K562 (cell line): ENCODE results near the gene PRDM8. TPM values are rescaled to one million over a fixed set of nuclear protein-coding genes. Genes with fewer than 3 reads are reported as not detected.

Source experiments
- CBFB ChIP-seq: sonication (generic); formaldehyde crosslinking; IDR thresholded peaks from 2 replicates; pipeline ENCODE4 v1.4.0; 2020; ENCODE audit warnings: mild to moderate bottlenecking, missing genetic modification reagents
- ELF1 ChIP-seq: fragments of 200-800 bp; sonication (Bioruptor generic); IDR thresholded peaks from 2 replicates; pipeline ENCODE4 v1.6.1; 2016; ENCODE audit warnings: missing genetic modification characterization, missing compliant biosample characterization
- ESRRA ChIP-seq: fragments of 450-650 bp; IDR thresholded peaks from 2 replicates; pipeline ENCODE4 v1.6.1; 2014; ENCODE audit warnings: low read depth, mild to moderate bottlenecking, moderate library complexity, borderline replicate concordance
- GTF2E2 ChIP-seq: fragments of 200-800 bp; sonication (Bioruptor generic); IDR thresholded peaks from 2 replicates; pipeline ENCODE4 v1.6.1; 2016; ENCODE audit warnings: missing genetic modification characterization, missing compliant biosample characterization
- TGIF2 ChIP-seq: sonication (generic); formaldehyde crosslinking; IDR thresholded peaks from 2 replicates; pipeline ENCODE4 v1.8.1; 2022; ENCODE audit warnings: mild to moderate bottlenecking, missing genetic modification reagents, moderate library complexity
- ZBTB17 ChIP-seq: fragments of 450-650 bp; formaldehyde crosslinking; IDR thresholded peaks from 2 replicates; pipeline ENCODE4 v1.4.0; 2020; ENCODE audit warnings: mild to moderate bottlenecking
- ZNF76 ChIP-seq: fragments of 250-450 bp; sonication (Bioruptor Pico); IDR thresholded peaks from 2 replicates; pipeline ENCODE4 v1.4.0; 2020; ENCODE audit warnings: mild to moderate bottlenecking, moderate library complexity, borderline replicate concordance
- polyA plus RNA-seq, 8 experiments: library from polyadenylated mRNA; depleted of rRNA in 4 of 8; stranded (reverse) in 5 of 8; unstranded in 3 of 8; fragments of >200 nt; fragmentation: Nextera tagmentation in 2 of 8; fragmentation: Illumina TruSeq in 1 of 8; extraction: Ambion mirVana in 2 of 8; extraction: Trizol in 1 of 8; gene quantifications; 2 replicates each; pipeline versions ENCODE4 v1.2.1 to v1.2.3, GENCODE V29; 2011 to 2014; ENCODE audit warnings: inconsistent platforms in 1 of 8, missing spikeins in 1 of 8
- total RNA-seq, 7 experiments: library from RNA; depleted of rRNA in 6 of 7; stranded (reverse); fragments of >200 nt in 6 of 7; fragmentation: Illumina TruSeq in 2 of 7; extraction: Trizol in 2 of 7; gene quantifications; 2 replicates each; pipeline versions ENCODE4 v1.2.1 to v1.2.3, GENCODE V29; 2011 to 2021; ENCODE audit warnings: low replicate concordance in 1 of 7
- TF ChIP-seq, protein P1 (sequence below): IDR thresholded peaks from 3 replicates; pipeline ENCODE4 v1.6.1; 2011; ENCODE audit warnings: borderline replicate concordance, mild to moderate bottlenecking, moderate library complexity; ENCODE audit not compliant: insufficient read length; ENCODE audit errors: extremely low read depth
- TF ChIP-seq, protein P2 (sequence below): fragments of 450-650 bp; formaldehyde crosslinking; IDR thresholded peaks from 2 replicates; pipeline ENCODE4 v1.4.0; 2022; ENCODE audit warnings: mild to moderate bottlenecking, moderate library complexity
- TF ChIP-seq, protein P3 (sequence below): IDR thresholded peaks from 3 replicates; pipeline ENCODE4 v1.6.1; 2011; ENCODE audit warnings: borderline replicate concordance, mild to moderate bottlenecking; ENCODE audit not compliant: insufficient read length, insufficient read depth
- TF ChIP-seq, protein P4 (sequence below): fragments of 250-450 bp; sonication (Bioruptor Pico); IDR thresholded peaks from 2 replicates; pipeline ENCODE4 v1.4.0; 2020; ENCODE audit warnings: mild to moderate bottlenecking, moderate library complexity

The PRDM8 gene
- total and polyA plus RNA-seq, 9 of the 15 experiments (the other 6 are each of a cell fraction or from before 2014, with no cell fraction given): 0.40 TPM; not detected in 8

DNA sequence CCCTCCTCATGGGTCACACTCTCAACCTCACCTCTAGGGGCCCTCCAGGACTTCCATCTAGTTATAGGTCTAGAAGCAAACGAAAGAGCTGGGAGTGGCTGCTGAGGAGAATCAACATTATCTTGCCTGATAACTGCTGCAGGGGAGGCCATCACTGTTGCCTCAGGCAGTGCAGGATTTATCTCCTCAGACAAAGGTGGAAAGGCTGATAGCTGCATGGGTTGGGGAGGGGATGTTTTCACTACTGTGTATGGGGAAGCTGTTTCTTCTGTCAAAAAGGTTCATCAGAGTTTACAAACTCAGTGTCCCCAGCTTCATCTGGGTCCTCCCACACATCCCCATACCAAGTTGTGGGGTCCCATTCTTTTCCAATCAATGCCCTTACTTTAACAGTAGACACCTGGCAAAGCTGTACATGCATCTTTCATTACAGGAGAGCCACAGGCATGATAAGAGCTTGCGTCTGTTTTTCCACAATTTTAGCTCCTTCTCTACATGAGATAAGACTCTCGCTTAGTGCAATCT, 17.6 kb upstream of the PRDM8 start (continued):
- TF ChIP-seq, protein P1, sequence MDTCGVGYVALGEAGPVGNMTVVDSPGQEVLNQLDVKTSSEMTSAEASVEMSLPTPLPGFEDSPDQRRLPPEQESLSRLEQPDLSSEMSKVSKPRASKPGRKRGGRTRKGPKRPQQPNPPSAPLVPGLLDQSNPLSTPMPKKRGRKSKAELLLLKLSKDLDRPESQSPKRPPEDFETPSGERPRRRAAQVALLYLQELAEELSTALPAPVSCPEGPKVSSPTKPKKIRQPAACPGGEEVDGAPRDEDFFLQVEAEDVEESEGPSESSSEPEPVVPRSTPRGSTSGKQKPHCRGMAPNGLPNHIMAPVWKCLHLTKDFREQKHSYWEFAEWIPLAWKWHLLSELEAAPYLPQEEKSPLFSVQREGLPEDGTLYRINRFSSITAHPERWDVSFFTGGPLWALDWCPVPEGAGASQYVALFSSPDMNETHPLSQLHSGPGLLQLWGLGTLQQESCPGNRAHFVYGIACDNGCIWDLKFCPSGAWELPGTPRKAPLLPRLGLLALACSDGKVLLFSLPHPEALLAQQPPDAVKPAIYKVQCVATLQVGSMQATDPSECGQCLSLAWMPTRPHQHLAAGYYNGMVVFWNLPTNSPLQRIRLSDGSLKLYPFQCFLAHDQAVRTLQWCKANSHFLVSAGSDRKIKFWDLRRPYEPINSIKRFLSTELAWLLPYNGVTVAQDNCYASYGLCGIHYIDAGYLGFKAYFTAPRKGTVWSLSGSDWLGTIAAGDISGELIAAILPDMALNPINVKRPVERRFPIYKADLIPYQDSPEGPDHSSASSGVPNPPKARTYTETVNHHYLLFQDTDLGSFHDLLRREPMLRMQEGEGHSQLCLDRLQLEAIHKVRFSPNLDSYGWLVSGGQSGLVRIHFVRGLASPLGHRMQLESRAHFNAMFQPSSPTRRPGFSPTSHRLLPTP: no peak
- TF ChIP-seq CBFB (CRISPR knock-in tag) (no peak), GTF2E2 (no peak), ESRRA (no peak), ZBTB17 (CRISPR knock-in tag) (no peak), TGIF2 (no peak), ELF1 (tag) (no peak), ZNF76 (CRISPR knock-in tag) (no peak)
- TF ChIP-seq, protein P2, sequence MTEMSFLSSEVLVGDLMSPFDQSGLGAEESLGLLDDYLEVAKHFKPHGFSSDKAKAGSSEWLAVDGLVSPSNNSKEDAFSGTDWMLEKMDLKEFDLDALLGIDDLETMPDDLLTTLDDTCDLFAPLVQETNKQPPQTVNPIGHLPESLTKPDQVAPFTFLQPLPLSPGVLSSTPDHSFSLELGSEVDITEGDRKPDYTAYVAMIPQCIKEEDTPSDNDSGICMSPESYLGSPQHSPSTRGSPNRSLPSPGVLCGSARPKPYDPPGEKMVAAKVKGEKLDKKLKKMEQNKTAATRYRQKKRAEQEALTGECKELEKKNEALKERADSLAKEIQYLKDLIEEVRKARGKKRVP (CRISPR knock-in tag): no peak
- TF ChIP-seq, protein P3, sequence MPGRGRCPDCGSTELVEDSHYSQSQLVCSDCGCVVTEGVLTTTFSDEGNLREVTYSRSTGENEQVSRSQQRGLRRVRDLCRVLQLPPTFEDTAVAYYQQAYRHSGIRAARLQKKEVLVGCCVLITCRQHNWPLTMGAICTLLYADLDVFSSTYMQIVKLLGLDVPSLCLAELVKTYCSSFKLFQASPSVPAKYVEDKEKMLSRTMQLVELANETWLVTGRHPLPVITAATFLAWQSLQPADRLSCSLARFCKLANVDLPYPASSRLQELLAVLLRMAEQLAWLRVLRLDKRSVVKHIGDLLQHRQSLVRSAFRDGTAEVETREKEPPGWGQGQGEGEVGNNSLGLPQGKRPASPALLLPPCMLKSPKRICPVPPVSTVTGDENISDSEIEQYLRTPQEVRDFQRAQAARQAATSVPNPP: no peak
- TF ChIP-seq, protein P4, sequence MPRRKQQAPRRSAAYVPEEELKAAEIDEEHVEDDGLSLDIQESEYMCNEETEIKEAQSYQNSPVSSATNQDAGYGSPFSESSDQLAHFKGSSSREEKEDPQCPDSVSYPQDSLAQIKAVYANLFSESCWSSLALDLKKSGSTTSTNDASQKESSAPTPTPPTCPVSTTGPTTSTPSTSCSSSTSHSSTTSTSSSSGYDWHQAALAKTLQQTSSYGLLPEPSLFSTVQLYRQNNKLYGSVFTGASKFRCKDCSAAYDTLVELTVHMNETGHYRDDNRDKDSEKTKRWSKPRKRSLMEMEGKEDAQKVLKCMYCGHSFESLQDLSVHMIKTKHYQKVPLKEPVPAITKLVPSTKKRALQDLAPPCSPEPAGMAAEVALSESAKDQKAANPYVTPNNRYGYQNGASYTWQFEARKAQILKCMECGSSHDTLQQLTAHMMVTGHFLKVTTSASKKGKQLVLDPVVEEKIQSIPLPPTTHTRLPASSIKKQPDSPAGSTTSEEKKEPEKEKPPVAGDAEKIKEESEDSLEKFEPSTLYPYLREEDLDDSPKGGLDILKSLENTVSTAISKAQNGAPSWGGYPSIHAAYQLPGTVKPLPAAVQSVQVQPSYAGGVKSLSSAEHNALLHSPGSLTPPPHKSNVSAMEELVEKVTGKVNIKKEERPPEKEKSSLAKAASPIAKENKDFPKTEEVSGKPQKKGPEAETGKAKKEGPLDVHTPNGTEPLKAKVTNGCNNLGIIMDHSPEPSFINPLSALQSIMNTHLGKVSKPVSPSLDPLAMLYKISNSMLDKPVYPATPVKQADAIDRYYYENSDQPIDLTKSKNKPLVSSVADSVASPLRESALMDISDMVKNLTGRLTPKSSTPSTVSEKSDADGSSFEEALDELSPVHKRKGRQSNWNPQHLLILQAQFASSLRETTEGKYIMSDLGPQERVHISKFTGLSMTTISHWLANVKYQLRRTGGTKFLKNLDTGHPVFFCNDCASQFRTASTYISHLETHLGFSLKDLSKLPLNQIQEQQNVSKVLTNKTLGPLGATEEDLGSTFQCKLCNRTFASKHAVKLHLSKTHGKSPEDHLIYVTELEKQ (CRISPR knock-in tag): no peak
